SU-DHL-6 (cell line): ENCODE measurements around the gene KIF2C.

Experiments
- EZH2phosphoT487 ChIP-seq: fragments of 200-600 bp; sonication (generic), shearing (Covaris generic); conservative IDR thresholded peaks from 2 replicates; pipeline ENCODE4 v1.6.1; 2018; ENCODE audit warnings: mild to moderate bottlenecking, antibody characterized with exemption, low read length, moderate library complexity, mixed read lengths
- TF ChIP-seq, protein P1 (sequence below): fragments of 200-600 bp; sonication (generic); IDR thresholded peaks from one replicate; pipeline ENCODE4 v1.5.1; 2017; ENCODE audit warnings: antibody characterized with exemption, mild to moderate bottlenecking, low read length, moderate library complexity; ENCODE audit not compliant: insufficient read depth, poor library complexity, severe bottlenecking

DNA sequence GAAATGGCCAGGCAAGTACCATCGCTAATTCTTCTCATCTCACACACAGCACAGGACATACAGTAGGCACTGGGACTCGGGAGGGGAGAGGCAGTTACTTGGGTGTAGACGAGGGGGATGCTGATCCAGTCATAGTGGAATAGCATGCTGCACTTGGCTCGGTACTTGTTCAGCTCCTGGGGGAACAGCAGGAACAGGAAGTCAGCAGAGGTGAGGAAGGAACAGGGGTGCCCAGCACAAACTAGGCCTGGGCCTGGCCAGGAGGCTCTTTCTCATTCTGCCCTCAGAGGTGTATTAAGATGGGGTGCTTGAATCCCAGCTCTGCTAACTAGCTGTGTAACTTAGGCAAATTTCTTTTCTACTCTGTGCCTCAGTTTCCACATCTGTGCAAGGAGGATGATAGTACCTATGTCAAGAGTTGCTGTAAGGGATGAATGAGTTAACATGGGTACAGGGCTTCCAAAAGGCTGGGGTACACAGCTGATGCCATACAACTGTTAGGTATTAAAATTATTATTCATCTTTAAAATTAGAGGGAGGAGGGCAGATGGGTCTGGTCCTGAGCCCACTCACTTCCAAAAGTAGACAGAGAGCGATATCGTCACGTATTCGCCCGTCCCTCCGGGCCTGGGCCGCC is 46.0 kb downstream of the KIF2C start:
- TF ChIP-seq, protein P1, sequence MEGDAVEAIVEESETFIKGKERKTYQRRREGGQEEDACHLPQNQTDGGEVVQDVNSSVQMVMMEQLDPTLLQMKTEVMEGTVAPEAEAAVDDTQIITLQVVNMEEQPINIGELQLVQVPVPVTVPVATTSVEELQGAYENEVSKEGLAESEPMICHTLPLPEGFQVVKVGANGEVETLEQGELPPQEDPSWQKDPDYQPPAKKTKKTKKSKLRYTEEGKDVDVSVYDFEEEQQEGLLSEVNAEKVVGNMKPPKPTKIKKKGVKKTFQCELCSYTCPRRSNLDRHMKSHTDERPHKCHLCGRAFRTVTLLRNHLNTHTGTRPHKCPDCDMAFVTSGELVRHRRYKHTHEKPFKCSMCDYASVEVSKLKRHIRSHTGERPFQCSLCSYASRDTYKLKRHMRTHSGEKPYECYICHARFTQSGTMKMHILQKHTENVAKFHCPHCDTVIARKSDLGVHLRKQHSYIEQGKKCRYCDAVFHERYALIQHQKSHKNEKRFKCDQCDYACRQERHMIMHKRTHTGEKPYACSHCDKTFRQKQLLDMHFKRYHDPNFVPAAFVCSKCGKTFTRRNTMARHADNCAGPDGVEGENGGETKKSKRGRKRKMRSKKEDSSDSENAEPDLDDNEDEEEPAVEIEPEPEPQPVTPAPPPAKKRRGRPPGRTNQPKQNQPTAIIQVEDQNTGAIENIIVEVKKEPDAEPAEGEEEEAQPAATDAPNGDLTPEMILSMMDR = no peak
- no peak for TF ChIP-seq EZH2phosphoT487
